Hepatic stellate cell (primary cell): Measurements from ENCODE around the gene MAGOH.
"Not testable (repeated sequence)": the region's sequence is repeated elsewhere in the genome, so short reads cannot be mapped to it uniquely, and the experiment has no call there.

Experiments used
- DNase-seq: peaks from one replicate; pipeline ENCODE4 v3.0.0; 2011; ENCODE audit warnings: low spot score

Gene MAGOH

DNA sequence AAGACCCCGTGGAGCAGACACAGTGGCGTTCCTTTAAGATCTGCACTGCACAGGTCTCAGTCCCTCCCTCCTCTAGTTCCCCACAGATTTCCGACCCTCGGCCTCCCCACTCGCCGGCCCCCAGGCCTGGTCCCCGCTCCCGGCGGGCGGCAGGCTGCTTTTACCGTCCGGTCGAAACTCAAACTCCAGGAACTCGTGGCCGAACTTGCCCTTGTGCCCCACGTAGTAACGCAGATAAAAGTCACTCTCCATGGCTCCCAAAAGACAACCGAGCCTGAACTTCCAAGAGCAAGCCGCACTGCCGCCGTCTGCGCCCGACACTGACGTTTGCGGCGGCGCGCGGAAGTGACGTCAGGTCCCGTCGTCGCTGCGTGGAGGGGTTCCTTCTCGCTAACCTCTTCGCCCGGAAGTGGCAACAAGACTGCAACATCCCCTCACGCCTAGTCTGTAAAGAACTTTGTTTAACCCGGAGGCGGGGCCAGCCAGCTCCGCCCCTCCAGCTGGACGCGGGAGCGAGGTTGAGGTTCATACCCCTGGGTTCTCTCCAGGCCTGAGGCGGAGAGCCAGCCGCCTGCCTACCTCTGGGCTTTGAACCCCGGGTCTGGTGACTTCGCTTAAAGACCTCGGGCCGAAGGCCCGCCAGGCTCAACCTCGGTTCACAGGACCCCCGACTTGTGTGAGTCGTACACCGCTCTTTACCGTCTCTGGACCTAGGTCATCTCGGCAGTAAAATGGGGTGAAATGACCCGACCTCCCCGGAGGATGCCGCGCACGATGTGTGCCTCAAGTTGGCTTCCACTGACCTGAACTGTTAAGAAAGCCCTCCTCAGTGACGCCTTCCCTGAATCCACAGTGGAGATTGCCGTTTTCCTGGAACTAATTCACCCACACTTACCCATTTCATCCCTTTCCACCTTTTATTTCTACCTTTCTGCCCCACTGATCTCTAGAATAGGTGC lies at the start of gene MAGOH:
MAGOH (minus strand) TSS at position 322 of the 959 bp plus-strand sequence; CDS start at position 252, 70 bp downstream.
- DNase-seq: peak; percentile 95

DNA sequence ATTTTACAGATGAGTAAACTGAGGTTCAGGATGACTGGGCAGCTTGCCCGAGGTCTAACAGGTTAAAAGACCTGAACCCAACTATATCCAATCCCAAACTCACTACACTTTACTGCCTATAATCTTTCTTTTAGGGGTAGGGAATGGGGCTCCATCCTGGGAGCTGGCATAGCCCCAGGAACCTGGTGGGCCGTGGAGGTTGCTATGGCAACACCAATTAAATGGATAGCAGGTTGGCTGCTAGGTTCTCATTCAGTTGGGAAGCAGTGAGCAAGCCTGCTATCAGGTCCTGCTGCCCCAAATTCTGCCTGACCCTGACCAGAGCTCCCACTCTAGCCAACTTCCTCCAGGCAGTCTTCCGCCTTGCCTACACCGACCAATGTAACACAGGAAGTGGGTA lies 48.6 kb upstream of the MAGOH start:
- no peak for DNase-seq

DNA sequence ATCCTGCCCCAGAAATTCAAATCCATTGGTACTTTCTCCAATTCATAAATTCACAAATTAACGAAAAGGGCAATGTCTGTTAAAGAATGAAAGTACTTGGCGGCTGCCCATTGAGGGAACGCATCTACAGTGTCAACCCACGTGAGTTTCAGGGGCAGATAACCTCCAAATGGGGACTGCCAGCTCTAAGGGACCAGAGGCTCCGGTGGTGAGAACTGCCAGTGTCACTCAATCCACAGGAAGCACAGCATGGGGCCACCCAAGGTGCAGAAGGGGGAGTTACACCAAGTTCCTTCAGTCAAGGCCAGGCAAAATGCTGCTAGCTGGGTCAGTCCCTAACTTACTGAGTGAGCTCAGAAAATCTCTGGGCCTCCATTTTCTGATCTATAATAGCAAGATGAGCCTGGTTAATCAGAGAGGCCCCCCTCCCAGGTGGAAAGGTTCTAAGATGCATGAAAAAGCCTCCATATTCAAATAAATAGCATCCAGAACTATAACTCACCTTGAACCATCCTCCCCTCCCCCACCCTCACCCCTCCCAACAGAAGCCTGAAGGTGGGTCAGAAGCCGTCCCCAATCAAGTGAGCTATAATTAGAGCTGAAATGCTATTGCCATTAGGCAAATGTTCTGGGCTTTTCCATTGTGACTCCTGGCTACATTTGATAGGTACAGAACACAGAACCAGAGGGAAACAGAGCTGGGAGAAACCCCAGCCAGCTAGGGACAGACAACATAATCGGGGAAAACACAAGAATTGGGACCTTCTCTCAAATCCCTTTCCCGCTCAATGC lies 47.8 kb upstream of the MAGOH start:
- no peak for DNase-seq

DNA sequence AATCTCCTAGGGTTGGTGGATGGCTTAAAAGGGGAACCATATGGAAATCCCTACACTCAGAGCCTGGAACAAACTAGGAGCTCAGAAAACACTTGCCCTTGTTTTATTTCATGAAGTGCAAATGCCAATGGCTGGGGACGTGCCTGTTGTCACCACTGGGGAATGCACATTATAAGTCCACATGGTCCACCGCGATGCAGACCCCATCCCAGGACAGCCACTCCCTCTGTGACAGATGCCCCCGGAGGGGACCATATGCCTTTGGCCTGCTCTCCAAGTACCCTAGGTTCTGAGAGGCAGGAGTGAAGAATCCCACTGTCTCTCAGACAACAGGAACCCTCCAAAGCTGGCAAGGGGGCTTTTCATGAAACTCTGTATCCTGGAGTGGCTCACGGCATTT lies 47.2 kb upstream of the MAGOH start:
- no peak for DNase-seq

DNA sequence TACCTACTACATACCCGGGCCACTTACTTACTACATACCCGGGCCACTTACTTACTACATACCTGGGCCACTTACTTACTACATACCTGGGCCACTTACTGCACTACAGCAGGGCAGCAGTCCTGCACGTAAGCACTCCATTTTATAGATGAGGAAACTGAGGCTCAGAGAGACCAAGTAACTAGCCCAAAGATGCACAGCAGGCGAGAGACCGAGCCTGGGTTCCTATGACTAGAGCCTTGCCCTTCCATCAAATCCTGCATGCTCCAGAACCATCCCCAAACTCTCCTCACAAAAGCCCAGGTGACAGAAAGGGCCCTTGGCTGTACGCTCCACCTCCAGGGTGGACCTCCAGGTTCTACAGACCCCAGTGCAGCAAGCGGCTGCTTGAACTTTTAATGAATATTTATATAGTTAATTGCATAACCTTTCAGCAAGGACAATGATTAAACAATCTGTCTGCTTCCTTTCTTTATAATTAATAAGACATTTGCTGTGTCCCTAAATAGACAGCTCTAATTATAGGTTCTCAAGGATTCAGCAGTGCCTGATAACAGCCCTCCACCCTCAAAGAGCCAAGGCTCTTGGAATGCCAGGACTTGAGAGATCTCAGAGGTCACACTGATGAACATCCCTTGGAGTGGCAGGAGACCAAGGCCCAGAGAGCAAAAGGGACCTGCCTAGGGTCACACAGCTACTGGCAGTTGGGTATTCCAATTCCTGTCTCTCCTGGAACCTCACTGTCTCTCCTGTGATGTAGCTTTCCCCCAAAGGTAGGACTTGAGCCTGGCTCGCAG lies 46.1 kb upstream of the MAGOH start:
- DNase-seq: no peak

DNA sequence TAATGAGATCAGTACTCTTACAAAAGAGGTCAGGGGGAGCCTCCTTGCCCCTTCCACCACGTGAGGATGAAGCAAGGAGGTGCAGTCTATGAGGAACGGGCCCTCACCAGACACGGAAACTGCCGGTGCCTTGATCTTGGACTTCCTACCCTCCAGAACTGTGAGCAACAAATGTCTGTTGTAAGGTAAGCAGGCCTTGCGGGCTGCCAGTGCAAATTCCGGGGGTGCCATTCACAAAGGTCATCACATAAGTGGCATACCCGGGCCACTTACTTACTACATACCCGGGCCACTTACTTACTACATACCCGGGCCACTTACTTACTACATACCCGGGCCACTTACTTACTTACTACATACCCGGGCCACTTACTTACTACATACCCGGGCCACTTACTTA lies 44.8 kb upstream of the MAGOH start:
- DNase-seq: not testable (repeated sequence)

DNA sequence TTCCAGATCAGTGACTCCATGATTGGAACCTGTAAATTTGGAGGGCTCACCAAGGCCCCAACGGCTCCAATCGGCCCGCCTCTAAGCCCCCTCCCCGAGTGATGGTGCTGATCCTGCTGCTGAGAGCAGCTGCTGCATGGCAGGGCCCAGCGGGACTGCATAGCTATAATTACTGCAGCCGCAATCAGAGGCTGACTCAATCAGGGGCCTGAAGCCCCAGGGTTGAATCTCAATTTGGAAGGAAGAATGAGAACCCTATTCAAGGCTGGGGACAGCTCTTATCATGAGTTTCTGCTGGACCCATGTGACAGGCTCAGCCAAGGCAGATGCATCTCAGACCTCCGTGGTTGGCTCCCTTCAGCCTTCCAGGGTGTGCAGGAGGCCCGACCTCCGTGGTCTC lies 42.8 kb upstream of the MAGOH start:
- no peak for DNase-seq

DNA sequence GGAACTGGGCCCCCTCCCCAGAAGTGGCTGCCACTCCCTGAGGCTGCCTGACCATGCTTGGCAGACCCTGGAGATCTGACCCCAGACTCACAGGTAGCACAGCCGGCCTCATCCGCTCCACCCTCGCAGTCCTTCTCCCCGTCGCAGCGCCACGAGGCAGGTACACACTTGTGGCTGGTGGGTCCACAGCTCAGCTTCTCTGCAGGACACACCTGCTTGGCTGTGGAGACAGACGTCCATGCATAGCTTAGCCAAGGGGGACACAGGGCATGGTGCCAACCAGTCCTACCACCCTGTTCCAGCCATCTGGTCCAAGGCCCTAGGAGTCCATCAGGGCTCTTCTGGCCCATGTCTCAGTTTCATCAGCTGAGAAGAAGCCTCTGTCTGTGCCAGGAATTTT lies 42.2 kb upstream of the MAGOH start:
- DNase-seq: no peak

DNA sequence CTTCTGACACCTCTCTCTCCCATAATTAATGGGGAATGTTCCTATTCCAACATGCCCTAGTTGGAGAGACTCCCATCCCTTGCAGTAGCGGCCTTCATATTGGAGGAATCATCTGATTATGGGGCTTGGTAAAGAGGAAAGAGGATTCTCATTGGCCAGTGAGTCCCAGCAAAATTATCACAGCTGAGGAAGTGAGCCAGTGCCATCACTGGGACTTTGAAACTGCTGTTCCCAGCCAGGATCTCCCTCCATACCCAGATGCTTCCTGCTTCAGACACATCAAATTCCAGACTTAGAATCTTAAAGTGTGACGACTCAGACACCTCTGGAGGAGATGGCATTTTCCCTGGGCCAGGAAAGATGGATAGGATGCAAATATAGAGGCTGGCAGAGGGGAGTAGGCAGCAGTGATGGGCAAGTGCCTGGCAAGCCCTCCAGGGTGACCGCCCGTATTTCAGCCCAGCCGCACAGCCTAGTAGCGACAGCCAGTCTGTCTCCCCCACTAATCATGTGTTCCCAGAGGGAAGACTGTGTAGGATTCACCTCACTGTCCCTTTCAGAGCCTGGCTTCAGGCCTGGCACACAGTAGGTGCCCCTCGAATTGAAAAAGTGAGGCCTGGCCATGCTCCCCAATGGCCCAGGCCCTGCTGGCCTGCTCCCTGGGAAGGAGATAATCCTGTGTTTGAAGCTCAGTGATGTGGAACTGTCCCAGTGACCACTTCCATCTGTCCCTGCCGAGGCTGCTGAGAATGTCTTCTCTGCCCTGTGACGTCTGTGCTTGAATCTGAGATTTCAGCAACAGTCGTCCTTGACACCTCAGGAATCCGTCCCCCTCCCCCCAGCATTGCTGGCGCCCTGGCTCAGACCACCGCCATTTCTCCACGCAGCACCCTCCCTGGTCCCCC lies 41.2 kb upstream of the MAGOH start:
- no peak for DNase-seq

DNA sequence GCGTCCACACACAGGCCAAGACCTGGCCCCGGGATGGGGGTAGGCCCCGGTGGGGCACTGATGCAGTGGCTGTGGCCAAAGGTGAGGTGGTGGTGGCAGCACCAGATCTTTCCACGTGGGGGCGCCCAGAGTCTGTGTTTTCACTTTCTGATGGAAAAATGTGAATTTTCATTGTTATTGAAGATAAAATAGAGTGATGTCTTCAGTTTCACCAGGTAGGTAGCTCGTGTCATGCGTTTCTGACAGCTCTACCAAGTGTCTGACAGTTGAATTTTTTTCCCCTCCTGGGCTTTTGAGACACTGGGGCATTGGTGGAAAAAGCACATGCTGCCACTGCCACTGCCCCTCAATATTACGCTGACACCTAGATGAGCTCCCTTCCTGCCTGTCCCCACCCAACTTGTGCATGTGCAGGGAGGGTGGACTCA lies 40.0 kb upstream of the MAGOH start:
- DNase-seq: peak; percentile 78

DNA sequence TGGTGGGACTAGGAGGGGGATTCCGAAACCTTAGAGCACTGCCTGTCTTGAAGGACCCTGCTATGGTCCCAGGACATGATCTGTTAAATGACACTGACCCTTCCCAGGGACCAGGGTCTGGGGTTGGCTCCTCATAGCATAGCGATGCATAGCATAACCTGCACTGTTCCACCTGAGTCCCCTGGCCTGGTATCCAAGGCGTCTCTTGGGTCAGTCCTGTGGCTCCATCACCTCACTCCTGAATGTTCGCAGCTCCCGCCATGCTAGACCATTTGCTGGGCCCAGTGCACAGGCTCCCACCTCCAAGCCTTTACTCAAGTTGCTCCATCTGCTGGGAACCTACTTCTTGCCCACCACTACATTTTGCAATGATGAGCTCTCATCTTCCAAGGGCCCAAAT lies 39.0 kb upstream of the MAGOH start:
- DNase-seq: no peak

DNA sequence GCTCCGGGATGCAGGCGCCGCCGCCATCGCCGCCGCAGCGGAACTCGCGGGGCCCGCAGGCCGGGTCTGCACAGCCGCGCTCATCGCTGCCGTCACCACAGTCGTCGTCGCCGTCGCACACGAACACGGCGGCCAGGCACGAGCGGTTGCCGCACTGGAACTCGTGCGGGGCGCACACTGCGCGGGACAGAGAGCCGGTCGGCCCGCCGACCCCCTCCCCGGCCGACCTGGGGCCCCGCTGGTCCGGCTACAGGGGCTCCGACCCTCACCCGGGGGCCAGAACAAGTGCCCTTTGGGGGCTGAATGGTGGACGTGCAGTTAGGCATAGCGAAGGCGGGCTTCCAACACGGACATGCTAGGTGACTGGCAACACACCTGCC lies 38.6 kb upstream of the MAGOH start:
- DNase-seq: no peak

DNA sequence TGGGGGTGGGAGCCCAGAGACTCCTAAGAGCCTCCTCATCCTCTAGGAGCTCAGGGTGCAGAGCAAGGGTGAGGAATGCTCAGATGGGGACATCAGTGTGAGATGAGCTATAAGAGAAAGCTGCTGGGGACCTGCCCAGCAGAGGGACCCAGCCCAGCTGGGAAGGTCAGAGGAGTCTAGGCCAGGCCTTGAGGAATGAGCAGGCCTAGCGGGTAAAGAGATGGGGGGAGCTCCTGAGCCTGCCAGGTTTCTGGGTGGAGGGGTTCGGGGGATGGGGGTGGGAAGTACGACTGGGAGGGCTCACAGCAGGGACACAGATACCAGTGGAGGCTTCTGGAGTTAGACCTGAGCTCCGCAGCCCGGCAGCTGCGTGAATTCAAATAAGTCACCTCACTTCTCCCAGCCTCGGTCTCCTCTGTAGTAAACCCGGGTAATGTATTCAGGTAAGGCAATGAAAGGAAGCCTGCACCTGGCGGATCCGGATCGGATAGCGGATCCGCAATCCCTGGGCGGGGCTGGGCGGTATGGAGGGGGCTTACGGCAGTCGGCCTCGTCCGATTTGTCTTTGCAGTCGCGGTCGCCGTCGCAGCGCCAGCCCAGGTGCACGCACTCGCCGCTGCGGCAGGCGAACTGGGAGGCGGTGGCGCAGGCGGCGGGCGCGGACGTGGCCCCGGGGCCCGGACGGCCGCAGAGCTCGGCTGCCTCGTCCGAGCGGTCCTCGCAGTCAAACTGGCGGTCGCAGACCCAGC lies 38.0 kb upstream of the MAGOH start:
- no peak for DNase-seq

DNA sequence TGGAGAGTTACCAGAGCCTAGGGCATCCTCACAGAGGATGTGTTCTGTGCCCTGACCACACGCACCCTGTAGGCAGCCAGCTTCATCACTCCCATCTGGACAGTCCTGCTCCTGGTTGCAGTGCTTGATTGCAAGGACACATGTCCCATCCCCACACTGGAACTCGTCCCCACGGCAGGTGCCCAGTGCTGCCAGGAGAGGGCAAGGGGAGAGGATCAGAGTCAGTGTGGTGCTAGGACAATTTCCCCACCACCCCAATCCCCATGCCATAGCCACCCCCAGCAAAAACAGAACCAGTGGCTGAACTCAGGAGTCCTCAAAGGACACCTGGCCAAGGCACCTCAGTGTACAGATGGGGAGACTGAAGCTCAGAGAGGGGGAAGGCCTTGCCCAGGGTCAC lies 37.2 kb upstream of the MAGOH start:
- DNase-seq: no peak

DNA sequence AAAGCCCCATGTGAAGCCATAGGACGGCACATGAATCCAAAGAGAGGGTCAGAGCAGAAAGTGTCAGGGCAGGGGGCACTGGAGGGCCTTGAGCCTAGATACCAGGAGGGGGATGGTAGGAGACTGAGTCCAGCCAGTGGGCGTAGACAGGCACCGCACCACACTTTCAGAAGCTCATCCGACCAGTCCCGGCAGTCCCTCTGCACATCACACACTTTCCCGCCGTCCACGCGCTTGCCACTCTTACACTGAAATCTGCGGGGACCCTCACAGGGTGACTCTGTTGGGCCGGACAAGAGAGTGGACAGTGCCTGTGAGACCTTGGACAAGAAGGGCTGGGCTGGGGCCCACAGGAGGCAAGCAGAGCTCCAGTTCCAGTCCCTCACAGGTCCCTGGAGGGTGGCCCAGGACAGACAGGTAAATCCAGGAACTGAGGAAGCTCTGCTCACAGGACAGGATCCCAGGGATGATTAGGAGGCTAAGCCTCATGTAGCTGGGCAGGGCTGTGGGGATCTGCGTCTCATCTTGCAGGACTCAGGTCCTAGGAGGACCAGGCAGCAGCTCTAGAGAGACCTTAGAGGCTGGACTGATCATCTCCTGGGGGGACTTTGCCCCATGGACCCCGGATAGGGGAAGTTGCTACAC lies 36.3 kb upstream of the MAGOH start:
- no peak for DNase-seq

DNA sequence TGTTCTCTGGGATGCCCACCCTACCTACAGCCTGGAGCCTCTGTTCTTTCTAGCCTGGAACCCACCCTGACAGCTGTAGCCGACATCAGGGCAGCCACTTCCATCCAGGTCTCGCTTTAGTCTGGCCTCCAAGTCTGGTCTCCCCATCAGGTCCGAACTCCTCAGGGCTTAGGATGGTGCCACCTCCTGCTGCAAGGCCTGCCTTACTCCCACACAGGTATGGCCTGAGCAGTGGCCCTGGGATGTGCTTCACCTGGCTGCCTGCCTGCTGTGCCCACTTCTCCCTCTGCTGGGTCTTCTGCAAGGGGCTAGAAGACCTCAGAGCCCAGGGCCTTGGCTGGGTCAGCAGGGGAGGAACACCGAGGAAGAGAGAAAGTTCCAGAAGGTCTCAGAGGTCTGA lies 35.7 kb upstream of the MAGOH start:
- DNase-seq: peak; percentile 4

DNA sequence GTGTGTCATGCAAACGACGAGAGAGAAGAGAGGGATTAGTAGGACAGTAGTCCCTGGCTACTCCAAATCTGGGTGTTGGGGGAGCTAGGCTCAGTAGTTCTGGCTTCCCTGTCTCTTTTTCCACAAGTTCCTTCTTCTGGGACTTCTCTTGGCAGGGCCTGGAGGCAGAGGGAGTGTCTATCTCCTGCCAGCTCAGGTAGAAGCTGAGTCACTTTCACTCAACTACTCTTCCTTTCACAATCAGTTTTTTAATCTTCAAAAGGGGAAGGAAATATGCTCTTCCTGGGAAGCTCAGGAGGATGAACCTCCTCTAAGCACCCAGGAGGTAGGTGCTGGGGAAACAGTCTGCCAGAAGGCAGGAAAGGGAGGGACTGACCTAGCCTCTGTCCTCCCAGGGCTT lies 35.2 kb upstream of the MAGOH start:
- DNase-seq: no peak

DNA sequence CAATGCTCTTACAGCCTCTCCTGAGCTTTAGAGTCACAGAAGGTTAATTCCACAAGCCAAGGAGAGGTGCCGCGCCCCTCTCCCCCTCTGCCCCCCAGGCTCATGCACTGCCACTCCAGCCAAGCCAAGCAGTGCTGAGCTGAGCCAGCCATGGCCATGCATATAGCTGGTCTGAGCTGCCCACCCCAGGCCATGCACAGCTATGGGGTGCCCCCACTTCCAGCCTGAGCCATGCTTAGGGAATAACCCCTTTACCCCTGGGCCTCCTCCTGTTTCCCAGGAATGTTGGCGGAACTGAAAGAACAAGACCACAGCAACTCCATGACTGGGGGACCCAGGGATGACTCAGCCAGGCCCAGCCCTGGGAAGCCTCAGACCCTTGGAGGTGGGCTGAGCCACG lies 34.0 kb upstream of the MAGOH start:
- DNase-seq: no peak

DNA sequence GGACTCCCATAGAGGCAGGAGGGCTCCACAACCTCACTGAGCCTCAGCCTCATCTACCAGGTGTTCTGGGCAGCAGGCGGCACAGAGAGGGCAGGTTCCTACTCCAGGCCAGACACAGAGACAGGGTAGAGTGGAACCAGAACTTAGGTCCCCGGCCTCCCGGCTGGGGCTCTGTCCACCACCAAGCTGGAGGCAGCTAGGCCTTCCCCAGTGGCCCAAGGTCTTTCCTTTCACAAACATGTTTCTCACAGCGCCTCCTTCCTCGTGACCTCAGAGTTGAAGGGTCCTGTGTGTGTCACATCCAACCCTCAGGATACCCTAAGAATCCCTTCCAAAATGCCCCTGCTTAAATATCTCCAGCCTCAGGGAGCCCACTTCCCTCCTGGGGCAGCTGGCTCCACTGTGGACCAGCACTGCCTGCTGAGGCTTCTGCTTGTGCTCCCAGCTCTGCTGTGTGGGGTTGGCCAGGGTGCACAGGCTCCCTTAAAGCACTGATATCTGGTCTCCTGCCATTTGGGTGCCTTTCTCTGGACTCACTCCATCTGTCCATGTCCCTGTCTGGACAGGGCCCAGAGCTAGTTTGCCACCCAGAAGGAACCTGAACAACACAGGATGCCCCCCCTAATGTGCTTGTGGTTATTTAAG lies 33.2 kb upstream of the MAGOH start:
- no peak for DNase-seq

DNA sequence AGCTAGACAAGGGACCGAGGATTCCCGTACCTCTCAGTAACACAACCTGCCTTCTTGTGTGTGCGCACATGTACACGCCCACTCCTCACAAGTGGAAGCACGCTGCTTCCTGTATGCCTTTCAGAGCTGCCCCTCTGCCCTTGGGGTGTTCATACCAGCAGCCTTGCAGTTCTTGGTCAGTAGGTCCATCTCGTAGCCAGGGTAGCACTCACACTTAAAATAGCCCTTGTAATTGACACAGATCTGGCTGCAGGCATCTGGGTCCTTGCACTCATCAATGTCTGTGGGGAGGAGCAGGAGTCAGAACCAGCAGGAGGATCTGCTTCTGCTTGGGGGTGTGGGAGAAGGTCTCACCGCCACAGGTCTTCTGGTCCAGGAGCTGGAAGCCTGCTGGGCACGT lies 32.6 kb upstream of the MAGOH start:
- DNase-seq: no peak
